Right forelimb (tissue), 1 donor: ENCODE data around the gene CYBA.

Experiments used
- DNase-seq: peaks from one replicate; pipeline ENCODE4 v3.0.0-alpha.2; 2018

Gene CYBA

GRCh38 chr16:88627531-88628411 lies 23.1 kb downstream of the CYBA start:
- DNase-seq, result no peak

GRCh38 chr16:88626646-88627045 lies 24.2 kb downstream of the CYBA start:
- no peak for DNase-seq

DNA sequence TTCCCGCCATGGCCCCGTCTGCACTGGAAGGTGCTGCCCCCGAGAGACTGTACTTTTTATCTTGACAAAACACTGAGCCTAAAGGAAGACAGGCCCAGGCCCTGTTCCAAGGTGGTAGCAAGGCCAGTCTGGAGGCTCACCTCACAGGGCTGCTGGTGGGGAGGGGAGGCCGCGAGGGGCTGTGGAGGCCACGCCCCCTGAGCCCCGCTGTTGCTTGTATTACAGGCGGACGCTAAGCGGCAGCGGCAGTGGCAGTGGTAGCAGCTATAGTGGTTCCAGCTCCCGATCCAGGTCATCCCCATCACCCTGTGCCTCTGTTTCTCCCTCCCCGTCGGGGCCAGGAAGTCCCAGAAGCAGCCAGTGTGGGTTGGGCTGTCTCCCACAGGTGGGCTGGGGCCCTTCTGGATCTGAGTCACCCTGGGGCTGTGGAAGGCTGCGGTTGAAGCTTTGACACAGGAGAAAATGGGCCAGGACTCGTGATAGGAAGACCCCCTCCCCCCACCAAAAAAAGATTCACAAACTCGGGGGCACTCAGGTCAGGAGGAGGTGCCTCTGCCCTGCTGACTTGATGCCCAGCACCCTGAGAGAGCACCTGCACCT lies 25.8 kb downstream of the CYBA start:
- DNase-seq, result no peak

GRCh38 chr16:88624481-88624880 lies 26.4 kb downstream of the CYBA start:
- DNase-seq, result no peak

GRCh38 chr16:88623858-88624257 lies 27.0 kb downstream of the CYBA start:
- DNase-seq, result no peak

GRCh38 chr16:88622866-88623265 lies 28.0 kb downstream of the CYBA start:
- DNase-seq, result no peak

DNA sequence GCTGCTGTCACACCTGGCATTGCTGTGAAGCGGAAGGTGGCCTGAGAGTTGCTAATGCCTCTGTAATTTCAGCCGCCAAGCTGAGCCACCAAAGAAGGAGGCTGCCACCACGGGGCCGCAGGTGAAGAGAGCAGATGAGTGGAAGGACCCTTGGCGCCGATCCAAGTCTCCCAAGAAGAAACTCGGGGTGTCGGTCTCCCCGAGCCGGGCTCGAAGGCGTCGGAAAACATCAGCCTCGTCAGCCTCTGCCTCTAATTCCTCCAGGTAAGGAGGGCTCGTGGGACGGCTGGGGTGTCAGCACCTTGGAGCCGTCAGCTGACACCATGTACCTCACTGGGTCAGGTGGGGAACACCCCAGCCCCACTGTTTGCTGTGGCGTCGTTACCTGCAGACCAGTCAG lies 28.7 kb downstream of the CYBA start:
- DNase-seq, result no peak

GRCh38 chr16:88619859-88620815 lies 30.7 kb downstream of the CYBA start:
- DNase-seq, result no peak

GRCh38 chr16:88618956-88619667 lies 31.7 kb downstream of the CYBA start:
- DNase-seq, result no peak

DNA sequence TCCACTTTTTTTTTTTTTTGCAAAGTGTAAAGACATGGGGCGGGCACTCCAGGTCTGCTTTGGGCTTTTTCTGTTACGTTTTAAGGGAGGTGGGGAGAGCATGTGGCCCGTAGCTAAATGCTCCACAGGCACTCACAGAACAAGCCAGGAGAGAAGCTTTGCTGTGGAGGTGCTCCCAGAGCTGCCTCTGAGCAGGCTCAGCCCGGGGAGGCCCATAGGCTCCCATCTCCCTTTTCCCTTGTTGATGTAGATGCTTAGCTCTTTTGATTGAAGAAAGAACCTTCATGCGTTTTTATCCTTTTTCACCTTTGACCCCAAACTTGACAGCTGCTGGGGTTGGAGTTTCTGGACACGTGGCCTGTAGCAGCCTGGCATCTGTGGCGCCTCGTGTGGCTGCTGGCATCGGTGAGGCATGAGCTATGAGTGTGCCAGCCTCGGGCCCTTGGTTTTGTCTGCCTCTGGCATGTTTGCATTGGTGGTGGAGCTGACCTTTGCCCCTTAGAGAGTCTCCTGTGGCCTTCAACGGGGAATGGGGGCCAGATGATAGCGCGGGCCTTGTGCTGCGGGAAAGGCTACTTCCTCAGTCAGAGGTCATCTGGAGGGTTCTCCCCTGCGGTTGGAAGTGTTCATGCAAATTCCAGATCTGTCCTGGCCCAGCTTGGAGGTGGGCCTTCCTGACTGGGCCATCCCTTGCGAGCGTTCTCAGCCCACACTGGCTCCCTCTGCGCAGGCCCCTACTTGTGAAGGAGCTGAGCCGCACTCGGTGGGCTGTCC lies 32.5 kb downstream of the CYBA start:
- no peak for DNase-seq

- no peak for DNase-seq
These were observed 33.4 kb downstream of the CYBA start for GRCh38 chr16:88617268-88618031.

DNA sequence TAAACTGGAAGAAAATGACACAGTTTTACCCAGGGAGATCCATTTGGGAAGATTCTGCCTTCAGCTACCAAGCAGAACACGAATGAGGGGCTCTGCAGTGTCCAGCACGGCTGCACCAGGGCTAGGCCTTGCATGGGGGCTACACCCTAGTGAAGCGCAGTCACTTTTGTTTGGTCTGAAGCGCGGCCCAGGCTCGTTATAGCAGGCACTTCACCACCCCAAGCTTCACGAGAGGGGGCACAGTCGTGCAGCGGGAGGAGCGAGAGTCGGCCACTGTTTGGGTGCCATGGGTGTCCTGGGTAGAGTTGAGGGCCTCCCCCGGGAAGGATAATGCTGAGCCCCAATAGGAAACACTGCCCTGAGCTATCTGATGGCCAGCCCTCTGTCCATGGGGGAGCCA lies 34.1 kb downstream of the CYBA start:
- DNase-seq, result no peak

GRCh38 chr16:88616320-88616719 lies 34.5 kb downstream of the CYBA start:
- DNase-seq, result no peak

DNA sequence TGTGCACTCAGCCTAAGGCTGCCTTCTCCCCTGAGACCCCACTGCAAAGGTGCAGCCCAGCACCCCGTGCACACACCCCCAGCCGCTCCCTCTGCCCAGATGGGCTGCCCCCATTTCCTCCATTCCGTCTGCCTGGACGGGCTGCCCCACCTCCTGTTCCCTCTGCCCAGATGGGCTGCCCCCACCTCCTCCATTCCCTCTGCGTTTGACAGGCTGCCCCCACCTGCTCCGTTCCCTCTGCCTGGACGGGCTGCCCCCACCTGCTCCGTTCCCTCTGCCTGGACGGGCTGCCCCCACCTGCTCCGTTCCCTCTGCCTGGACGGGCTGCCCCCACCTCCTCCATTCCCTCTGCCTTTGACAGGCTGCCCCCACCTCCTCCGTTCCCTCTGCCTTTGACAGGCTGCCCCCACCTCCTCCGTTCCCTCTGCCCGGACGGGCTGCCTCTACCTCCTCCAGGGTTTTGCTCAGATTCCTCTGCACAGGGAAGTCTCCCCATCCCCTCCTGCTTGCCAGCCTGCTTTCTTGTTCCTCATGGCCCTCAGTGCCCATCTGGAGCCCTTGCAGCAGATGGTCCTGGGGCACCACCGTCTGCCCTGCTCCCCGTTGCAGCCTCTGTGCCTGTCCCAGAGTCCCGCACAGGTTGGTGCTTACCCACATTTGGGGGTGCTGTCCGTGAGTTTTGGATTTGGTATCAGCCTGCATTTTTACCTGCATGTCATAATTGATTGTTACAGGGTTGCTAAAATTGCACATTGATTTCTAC lies 35.9 kb downstream of the CYBA start:
- DNase-seq, result no peak

- DNase-seq, result no peak
These were observed 36.7 kb downstream of the CYBA start for GRCh38 chr16:88613911-88614817.

DNA sequence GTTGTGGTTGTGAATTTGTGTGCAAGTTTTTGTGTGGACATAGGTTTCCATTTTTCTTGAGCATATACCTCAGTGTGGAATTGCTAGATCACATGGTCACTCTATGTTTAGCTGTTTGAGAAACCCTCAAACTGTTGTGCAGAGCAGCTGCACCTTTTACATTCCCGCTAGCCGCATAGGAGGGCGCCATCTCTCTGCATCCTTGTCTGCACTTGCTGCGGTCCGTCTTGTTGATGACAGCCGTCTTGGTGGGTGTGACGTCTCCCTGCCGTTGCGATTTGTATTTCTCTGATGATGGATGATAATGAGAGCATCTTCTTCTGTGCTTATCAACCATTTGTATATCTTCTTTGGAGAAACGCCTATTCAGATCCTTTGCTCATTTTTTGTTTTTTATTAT lies 37.6 kb downstream of the CYBA start:
- DNase-seq, result no peak

- DNase-seq, result no peak
These were observed 39.7 kb downstream of the CYBA start for GRCh38 chr16:88610909-88611812.

- no peak for DNase-seq
These were observed 40.8 kb downstream of the CYBA start for GRCh38 chr16:88610080-88610479.
